ENCODE data around the gene PCTP. TPM values are rescaled to one million over a fixed set of nuclear protein-coding genes. Genes with fewer than 3 reads are reported as not detected.
A peak's percentile ranks its signal among the peaks of the same experiment; 100 is the strongest.

The PCTP gene
- total RNA-seq, 1 donor from 2014 or later, result 17.8 TPM

GRCh38 chr17:55717432-55717831 lies 33.4 kb upstream of the PCTP start:
- DNase-seq (ENCODE audit: low spot score in 2 of 2), result no peak
- no peak for TF ChIP-seq CTCF (IDR thresholded peaks at IDR 0.05)
- intact Hi-C loops (cut with DNase I), result no loop called here
- no peak overlapping the region for H3K4me3 ChIP-seq
- H3K27me3 ChIP-seq, result no peaks in the 10 kb centered on the region
- peaks cover 0 to 5% of the 10 kb centered on the region in 2 donors for H3K4me1 ChIP-seq
- no peaks in the 10 kb centered on the region for H3K9me3 ChIP-seq
- H3K27ac ChIP-seq, result no peak overlapping the region
- H3K36me3 ChIP-seq, result no peaks in the 10 kb centered on the region

GRCh38 chr17:55717898-55718735 lies 32.7 kb upstream of the PCTP start:
- Histone ChIP-seq H3K4me1 (peaks cover 0 to 6% of the 10 kb centered on the region in 2 donors), H3K9me3 (no peaks in the 10 kb centered on the region), H3K27ac (no peak overlapping the region), H3K27me3 (no peaks in the 10 kb centered on the region), H3K36me3 (no peaks in the 10 kb centered on the region), H3K4me3 (no peak overlapping the region)
- DNase-seq (ENCODE audit: low spot score in 2 of 2), result peak in 1 of 2 donors; percentile 89
- intact Hi-C loops (cut with DNase I), result loop anchor here (1.0 kb wide), 1 partner anchor 192 kb away; no protein-coding TSS in a partner anchor
- peak; percentile 33 to 74 (median 60) for TF ChIP-seq CTCF (IDR thresholded peaks at IDR 0.05)

- Histone ChIP-seq H3K9me3 (no peaks in the 10 kb centered on the region), H3K36me3 (no peaks in the 10 kb centered on the region), H3K4me1 (peaks cover 0 to 7% of the 10 kb centered on the region in 2 donors), H3K27me3 (no peaks in the 10 kb centered on the region), H3K4me3 (no peak overlapping the region), H3K27ac (no peak overlapping the region)
- no peak for TF ChIP-seq CTCF (IDR thresholded peaks at IDR 0.05)
- DNase-seq (ENCODE audit: low spot score in 2 of 2), result no peak
- intact Hi-C loops (cut with DNase I), result loop anchor here (10.0 kb wide), 2 partner anchors 436 to 1114 kb away; partner anchors contain the start of genes C17orf67 and DGKE
Observed at GRCh38 chr17:55720919-55721836, 29.7 kb upstream of the PCTP start.

- H3K27ac ChIP-seq, result peak overlapping the region in 1 of 2 donors; percentile 12
- no peaks in the 10 kb centered on the region for H3K36me3 ChIP-seq
- intact Hi-C loops (cut with DNase I), result loop anchor here (10.0 kb wide), 2 partner anchors 437 to 1113 kb away; partner anchors contain the start of genes C17orf67 and DGKE
- no peaks in the 10 kb centered on the region for H3K27me3 ChIP-seq
- H3K4me3 ChIP-seq, result peak overlapping the region in 1 of 2 donors; percentile 47
- no peaks in the 10 kb centered on the region for H3K9me3 ChIP-seq
- TF ChIP-seq CTCF (IDR thresholded peaks at IDR 0.05), result no peak
- DNase-seq (ENCODE audit: low spot score in 2 of 2), result no peak
- peaks cover 0 to 13% of the 10 kb centered on the region in 2 donors for H3K4me1 ChIP-seq
Observed at GRCh38 chr17:55722016-55722736, 28.7 kb upstream of the PCTP start.
